ENCODE measurements around the gene CHD9.
"Not testable (repeated sequence)": the region's sequence is repeated elsewhere in the genome, so short reads cannot be mapped to it uniquely, and the experiment has no call there.

Gene CHD9

DNA sequence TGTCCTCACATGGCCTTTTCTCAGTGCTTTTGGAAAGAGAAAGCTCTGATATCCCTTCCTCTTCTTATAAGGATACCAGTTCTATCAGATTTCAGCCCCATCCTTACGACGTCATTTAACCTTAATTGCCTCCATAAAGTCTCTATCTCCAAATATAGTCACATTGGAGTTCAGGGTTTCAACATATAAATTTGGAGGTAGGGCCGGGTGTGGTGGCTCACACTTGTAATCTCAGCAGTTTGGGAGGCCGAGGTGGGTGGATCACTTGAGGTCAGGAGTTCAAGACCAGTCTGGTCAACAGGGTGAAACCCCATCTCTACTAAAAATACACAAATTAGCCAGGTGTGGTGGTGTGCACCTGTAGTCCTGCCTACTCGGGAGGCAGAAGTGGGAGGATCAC, 7.3 kb upstream of the CHD9 start:
- not testable (repeated sequence) for DNase-seq (ENCODE audit: low read depth)

DNA sequence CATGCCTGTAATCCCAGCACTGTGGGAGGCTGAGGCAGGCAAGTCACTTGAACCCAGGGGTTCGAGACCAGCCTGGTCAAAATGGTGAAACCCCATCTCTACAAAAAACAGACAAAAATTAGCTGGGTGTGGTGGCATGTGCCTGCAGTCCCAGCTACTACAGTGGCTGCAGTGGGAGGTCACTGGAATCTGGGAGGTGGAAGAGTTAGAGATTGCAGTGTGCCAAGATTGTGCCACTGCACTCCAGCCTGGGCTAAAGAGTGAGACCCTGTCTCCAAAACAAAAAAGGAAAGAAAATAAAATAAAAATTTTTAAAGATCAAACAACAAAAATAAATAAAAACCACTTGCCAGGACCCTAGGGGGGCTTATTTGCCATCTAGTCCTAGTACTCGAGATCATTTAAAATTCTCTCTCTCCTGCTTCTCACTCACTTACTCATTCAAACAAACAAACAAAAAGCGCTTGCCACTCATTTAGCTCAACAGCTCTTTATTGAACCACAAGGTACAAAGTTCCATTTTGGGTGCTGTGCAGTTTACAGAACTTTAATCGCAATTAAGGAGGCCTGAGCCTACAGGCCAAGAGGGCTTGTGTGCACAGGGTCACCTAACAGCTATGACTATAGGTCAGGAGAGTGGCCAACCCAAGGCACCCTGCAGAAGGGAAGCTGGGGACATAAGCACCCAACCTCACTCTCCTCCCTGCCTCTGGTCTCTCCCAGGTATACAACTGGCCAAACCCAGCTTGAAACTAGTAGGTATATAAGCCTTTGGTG, 6.5 kb upstream of the CHD9 start:
- no peak for DNase-seq (ENCODE audit: low read depth)

DNA sequence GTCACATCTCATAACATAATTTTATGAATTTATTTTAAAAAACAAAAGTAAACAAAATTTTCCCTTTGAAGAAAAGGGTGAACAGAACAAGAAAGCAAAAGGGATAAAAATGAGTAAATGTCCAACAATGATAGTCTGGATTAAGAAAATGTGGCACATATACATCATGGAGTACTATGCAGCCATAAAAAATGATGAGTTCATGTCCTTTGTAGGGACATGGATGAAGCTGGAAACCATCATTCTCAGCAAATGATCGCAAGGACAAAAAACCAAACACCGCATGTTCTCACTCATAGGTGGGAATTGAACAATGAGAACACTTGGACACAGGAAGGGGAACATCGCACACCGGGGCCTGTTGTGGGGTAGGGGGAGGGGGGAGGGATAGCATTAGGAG, 3.5 kb upstream of the CHD9 start:
- not testable (repeated sequence) for DNase-seq (ENCODE audit: low read depth)

DNA sequence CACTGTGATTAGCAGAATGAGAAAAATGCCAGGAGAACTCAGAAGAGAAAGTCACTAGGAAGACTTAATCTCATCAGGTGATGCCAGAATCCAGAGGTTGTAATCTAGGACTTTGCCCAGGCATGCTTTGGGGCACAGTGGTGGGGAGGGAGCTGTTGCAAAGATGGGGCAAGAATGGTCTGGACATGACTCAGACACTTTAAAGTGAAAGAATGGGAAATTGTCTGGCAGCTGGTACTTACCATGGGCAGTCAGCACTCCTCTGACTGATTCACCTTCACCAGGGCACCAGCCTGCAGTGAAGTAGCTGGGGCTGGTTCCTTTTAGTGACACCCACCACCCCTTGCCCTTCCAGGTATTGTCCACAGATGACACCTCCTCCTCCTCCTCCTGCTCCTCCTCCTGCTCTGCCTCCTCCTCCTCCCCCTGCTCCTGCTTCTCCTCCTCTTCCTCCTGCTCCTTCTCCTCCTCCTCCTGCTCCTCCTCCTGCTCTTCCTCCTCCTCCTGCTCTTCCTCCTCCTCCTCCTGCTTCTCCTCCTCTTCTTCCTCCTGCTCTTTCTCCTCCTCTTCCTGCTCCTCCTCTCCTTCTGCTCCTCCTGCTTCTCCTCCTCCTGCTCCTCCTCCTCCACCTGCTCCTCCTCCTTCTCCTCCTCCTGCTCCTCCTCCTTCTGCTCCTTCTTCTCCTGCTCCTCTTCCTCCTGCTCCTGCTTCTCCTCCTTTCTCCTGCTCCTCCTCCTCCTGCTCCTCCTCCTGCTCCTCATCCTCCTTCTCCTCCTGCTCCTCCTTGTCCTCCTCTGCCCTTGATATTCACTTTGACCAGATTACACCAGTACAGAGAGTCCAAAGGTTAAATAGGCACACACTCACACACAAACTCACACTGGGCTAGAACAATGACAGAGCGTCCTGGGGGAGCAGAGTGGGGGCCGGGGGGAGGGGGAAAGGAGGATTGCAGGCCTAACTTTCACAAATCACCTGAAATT, 2.0 kb upstream of the CHD9 start, which contains the start of gene CHD9NB:
Gene CHD9NB (minus strand): TSS at position 379 of the 983 bp plus-strand sequence. CDS start 8,739 bp downstream, outside the sequence.
- DNase-seq (ENCODE audit: low read depth), result no peak

DNA sequence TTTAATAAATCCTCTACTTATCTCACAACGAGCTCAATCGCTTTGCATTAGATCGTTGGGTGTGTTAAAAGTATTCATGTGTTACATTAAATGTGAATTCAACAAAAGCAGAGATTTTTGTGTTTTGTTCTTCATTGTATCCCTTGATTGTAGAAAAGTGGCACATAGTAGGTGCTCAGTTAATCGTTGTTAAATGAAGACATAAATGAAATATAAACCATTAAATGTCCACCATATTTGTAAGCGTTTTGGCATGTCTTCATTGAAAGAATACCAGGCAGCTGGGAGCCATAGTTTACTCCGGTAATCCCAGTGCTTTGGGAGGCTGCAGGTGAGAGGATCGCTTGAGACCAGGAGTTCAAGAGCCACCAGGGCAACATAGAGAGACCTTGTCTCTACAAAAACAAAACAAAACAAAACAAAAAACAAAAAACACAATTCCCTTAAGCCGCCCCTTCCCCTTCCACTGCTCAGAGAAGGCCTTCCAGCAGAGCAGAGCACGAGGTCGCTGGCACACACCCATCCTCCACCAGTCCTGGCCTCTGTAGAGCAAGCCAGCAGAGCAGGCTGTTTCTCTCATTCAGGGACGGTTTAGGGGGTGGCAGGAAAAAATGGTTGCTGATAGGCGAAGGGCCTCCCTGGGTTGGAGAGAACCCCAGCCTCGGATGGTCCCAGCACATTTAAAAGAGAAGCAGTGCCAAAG, 673 bp upstream of the CHD9 start:
- DNase-seq (ENCODE audit: low read depth), result peak; percentile 18

DNA sequence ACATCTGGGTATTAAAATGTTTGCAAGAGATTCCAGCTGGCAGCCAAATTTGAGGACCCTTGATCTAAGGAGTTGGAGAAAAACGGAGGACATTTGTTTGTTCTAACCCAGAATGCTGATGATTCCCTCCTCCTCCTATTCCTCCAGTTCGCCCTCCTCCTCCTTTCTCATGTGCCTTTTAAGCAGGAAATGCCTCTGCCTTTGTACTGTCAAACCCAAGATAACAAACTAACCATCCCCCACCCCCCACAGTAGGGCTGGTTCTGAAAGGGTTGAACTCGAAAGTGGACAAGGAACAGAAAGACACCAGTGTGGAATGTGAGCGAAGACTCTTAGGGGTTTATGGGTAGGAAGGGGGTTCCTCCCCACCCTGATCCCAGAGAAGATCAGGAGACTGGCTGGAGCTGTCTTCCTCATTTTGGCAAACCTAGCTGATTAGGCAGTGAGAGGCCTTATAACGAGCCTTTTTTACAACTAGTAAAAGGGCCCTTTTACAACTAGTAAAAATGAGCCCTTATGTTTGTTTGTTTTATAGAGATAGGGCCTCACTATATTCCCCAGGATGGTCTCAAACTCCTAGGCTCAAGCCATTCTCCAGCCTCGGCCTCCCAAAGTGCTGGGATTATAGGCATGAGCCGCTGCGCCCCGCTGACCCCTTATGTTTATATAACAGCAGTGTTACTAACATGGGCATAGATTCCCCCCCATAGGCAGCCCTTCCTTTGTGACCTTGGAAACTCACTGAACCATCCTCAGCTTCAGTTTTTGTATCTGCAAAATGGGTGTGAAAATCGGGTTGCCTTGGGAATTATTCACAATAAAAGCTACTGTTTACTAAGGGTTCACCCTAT, 975 bp downstream of the CHD9 start:
- no peak for DNase-seq (ENCODE audit: low read depth)

DNA sequence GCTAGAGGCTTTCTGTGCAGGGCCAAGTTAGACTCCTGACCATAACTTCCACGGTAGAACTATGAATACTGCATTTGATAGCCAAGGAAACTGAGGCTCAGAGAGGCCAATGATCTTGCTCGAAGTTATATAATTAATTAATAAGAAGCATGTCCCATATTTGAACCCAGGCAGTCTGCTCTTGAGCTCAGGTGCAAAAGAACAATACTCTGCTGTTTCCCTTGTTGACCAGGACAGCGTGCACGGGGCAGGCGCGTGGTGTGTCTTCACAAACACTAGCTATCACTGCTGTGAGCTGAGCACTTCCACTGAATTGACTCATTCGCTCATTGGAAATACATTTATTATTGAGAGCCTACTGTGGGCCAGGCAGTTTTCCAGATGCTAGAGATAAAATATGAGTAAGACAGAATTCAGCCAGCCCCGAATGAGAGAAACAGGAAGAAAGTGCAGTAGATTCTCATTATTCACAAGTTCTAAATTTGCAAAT, 1.6 kb downstream of the CHD9 start:
- DNase-seq (ENCODE audit: low read depth), result no peak

DNA sequence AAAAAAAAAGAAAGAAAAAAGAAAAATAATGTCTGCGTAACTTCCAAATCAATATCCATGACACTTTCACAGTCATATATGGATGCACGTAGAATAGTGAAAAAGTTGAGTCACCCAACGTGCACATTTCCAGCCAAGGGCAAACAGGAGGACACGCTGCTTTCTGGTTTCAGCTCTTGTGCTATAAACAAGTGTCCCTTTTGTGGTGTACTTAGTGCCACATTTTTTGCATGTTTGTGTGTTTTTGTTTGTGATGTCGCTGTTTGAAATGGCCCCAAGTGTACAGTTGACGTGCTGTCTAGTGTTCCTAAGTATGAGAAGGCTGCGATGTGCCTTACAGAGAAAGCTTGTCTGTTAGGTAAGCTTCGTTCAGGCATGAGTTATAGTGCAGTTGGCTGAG, 2.9 kb downstream of the CHD9 start:
- DNase-seq (ENCODE audit: low read depth), result no peak

DNA sequence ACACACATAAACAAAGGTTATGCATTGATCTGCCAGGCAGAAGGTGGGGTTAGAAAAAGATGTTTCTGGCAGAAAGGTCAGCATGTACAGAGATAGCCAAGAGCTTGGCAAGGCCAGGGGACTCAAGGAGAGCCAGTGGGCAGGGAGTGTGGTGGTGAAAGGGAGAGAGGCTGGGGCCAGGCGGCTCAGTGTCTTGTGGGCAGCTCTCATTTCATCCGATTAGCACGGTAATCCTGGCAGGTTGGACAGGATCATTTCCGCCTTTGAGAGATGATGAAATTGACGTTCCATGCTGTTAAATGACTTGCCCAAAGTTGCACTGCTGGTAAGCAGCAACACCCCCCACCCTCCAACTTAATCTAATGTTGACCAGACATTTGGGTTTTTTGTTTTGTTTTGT, 3.6 kb downstream of the CHD9 start:
- no peak for DNase-seq (ENCODE audit: low read depth)

DNA sequence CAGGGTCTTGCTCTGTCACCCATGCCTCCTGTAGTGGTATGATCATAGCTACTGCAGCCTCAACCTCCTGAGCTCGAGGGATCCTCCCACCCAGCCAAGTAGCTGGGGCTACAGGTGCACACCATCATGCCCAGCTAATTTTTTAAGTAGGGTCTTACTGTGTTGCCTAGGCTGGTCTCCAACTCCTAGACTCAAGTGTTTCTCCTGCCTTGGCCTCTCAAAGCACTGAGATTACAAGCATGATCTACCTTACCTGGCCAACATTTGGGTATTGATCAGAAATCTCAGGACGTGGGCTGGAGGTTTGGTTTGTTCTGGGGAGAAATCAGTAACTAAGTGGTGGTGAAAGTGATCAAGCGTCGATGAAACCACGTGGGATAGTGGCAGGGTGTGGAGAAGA, 4.1 kb downstream of the CHD9 start:
- no peak for DNase-seq (ENCODE audit: low read depth)

DNA sequence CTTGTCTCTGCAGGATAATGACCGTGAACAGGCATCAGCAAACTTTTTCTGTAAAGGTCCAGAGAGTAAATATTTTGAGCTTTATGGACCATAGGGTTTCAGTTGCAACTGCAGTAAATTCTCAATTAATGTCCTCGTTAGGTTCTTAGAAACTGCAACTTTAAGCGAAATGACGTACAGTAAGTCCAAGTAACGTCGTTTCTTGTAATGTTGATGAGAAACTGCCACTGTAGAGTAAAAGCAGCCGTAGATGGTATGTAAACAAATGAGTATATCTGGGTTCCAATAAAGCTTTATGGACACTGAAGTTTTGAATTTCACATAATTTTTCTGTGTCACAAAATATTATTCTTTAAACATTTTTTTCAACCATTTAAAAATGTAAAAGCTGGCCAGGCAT, 4.9 kb downstream of the CHD9 start:
- no peak for DNase-seq (ENCODE audit: low read depth)

DNA sequence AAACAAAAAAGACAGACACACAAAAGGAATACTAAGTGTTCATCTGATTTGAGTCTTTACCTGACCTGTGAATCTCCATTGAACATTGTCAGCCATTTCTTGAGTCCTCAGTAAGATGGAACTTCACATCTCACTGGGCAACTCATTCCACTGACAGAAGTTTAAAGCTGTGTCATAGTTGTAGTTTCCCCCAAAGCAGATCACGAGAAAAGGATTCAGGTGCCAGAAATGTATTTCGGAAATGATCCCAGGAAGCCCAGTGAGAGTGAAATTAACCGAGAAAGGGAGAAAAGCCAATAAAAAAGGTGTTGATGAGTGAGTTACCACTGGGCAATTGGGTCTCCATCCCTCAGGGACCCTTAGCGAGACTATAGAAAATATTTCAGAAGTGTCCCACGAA, 6.5 kb downstream of the CHD9 start:
- no peak for DNase-seq (ENCODE audit: low read depth)

DNA sequence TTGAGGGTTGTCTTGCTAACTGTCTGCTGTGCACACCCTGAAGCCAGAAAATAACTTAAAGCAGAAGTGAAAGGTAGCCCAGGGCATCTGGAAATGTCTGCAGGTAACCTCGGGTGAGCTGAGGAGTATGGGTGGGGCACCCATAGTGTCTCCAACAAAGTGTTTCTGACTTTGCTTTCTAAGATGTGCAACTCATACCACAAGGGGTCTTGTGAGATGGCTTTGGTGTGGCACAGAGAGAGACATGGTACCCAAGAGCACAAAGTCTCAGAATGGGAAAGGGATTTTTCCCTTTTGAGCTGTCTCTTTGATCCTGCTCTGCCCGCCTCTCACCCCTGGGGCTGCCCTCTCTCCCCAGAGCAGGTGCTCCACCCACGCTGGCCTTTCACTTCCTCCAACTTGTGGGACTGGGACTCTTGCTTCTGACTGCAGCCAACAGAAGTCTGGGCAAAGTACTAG, 6.9 kb downstream of the CHD9 start:
- DNase-seq (ENCODE audit: low read depth), result peak; percentile 16

DNA sequence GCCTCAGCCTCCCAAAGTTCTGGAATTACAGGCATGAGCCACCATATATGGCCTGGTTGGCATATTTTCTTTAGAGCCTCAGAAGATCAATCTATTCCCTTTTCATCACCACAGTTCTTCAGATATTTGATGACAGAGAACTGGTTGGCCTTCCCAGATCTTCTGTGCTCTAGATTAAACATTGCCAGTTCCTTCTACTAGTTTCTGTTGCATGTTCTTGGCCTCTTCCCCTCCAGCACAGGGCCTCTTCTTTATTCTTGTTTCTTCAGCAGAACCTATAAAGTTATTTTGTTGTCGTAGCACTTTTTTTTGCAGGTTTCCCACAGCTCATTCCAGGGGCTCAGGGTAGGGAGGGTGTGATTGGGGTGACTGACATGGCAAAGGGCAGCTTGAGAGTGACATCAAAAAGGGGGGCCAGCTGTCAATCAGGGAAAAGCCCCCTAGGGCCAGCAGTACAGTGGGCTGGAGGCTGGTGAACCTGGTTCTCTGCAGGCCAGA, 9.3 kb downstream of the CHD9 start:
- DNase-seq (ENCODE audit: low read depth), result no peak

DNA sequence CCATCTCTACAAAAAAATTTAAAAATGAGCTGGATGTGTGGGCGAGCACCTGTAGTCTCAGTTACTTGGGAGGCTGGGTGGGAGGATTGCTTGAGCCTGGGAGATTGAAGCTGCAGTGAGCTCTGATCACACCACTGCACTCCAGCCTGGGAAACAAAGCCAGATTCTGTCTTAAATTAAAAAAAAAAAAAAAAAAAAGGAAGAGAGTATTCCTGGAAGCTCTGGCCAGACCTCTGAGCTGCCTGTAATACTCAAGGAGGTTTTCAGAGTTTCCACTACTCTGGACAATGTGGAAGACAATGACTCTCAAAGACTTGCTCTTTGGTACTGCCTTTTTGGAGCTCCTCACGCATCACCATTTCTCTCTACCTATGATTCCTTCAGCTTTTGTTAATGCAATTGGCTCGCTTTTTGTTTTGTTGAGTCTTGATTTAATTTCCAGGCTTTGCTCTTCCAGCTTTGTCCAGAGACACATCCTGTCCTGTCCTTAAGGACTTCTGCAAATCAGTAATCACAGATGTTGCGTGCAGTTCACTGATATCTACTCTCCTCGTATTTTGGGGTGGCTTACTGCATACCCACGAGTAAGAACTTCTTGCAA, 10.8 kb downstream of the CHD9 start:
- DNase-seq (ENCODE audit: low read depth), result no peak

DNA sequence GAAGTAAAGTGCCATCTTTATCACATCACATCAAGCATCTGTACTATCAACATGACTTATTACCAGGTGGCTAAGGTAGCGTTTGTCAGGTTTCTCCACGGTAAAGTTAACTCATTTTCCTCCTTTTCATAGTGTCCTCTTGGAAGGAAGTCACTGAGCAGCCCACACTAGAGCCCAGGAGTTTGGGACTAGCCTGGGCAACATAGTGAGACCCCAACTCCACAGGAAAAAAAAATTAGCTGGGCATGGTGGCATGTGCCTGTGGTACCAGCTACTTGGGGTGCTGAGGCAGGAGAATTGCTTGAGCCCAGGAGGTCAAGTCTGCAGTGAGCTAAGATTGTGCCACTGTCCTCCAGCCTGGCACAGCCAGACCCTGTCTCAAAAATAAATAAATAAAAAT, 12.9 kb downstream of the CHD9 start:
- DNase-seq (ENCODE audit: low read depth), result no peak

DNA sequence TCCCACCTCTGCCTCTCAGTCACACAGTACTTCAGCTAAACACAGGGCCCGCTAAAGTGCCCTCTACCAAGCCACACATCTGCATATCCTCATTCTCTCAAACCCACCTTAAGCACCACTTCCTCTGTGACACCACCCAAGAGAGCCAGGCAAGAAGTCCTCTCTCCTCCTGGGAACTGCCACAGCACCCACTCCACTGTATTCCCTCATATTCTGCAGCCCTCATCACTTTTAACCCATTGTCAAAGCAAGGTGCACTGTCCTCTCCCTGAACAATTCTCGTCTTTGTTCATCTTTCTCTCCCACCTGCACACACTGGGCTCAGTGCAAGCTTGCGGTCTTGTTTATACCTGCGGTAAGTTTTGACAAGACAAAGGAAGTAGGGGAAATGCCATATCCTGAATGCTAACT, 13.6 kb downstream of the CHD9 start:
- no peak for DNase-seq (ENCODE audit: low read depth)

DNA sequence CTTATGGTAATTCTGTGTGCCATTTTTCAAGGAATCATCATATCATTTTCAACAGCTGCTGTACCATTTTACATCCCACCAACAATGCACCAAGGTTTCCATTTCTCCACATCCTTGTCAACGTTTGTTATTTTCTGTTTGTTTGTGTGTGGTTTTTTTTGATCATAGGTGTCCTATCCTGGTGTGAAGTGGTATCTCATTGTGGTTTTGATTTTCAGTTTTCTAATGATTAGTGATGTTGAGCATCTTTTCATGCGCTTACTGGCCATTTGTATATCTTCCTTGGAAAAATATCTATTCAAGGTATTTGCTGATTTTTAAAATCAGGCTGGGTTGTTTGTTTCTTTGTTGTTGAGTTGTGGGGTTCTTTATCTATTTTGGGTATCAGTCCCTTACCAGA, 15.0 kb downstream of the CHD9 start:
- DNase-seq (ENCODE audit: low read depth), result no peak

DNA sequence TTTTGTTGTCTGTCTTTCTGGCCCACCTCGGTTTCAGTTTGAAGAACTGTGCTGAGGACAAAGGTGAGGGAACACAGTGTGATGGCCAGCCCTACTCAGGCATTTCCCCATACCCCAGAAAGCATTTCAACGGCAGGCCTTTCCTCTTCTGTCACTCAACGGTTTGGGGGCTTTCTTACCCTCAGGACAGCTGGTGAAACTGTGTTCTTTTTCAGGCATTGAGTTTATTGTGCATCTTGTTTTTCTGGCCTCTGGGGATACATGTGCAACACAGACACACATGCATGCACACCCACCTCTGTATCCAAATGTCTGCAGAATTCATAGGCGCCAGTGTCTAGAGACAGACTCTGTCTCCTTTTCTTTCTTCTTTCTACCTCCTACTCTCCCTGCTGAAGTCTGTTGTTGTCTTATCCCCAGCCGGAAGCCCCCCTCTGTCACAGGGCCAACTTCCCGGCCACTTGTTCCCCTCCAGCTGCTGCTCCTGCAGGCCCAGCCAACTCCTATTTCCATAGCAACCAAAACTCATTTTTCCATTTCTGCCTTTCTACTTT, 17.0 kb downstream of the CHD9 start:
- DNase-seq (ENCODE audit: low read depth), result no peak

DNA sequence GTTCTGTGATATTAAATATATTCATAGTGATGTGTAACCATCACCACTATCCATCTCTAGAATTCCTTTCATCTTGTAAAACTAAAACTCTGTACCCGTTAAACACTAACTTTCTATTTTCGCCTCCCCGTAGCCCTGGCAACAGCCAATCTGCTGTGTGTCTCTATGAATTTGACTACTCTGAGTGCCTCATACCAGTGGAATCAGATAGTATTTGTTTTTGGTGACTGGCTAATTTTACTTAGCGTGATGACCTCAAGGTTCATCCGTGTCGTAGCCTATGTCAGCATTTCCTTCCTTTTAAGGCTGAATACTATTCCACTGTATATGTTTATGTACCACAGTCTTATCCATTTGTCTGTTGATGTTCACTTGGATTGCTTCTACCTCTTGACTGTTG, 18.2 kb downstream of the CHD9 start:
- no peak for DNase-seq (ENCODE audit: low read depth)
